ENCODE measurements around the gene KLHL29. TPM values are rescaled to one million over a fixed set of nuclear protein-coding genes. Genes with fewer than 3 reads are reported as not detected.

The KLHL29 gene
- total and polyA plus RNA-seq, 2 experiments from 2014 or later, result 1.5 to 6.5 TPM

- no peak overlapping the region for H3K4me3 ChIP-seq
- Mint-ChIP-seq H3K4me1 (peaks cover 32% of the 10 kb centered on the region), H3K4me3 (no peak overlapping the region; the same call in 2 of the 3 replicates), H3K36me3 (ENCODE audit: low read depth) (0 out of 3 replicates have a peak, but pooled peaks cover 2% of the 10 kb centered on the region), H3K27ac (peak overlapping the region; percentile 11; the same call in 1 of the 2 replicates), H3K9me3 (no peaks in the 10 kb centered on the region; the same call in 2 of the 3 replicates), H3K27me3 (ENCODE audit: insufficient read depth, low read depth, poor library complexity) (peaks cover 4% of the 10 kb centered on the region)
- ATAC-seq (no peak), DNase-seq (ENCODE audit: low spot score) (no peak)
- H3K27me3 ChIP-seq (ENCODE audit: insufficient read depth), result no peaks in the 10 kb centered on the region
- H3K27ac ChIP-seq (ENCODE audit: low read depth), result no peak overlapping the region
- H3K4me2 ChIP-seq, result no peak overlapping the region
- peaks cover 14% of the 10 kb centered on the region; the same call in 1 of the 2 replicates for H3K4me1 ChIP-seq (ENCODE audit: insufficient read depth)
- H3K79me2 ChIP-seq (replicated peaks; ENCODE audit: insufficient read depth), result no peaks in the 10 kb centered on the region
- no peak overlapping the region for H2AFZ ChIP-seq
- H3K36me3 ChIP-seq (ENCODE audit: insufficient read depth), result no peaks in the 10 kb centered on the region
- no peak for TF ChIP-seq ZNF462 (CRISPR knock-in tag; IDR thresholded peaks at IDR 0.05)
- no peak for TF ChIP-seq EZH2phosphoT487 (IDR thresholded peaks at IDR 0.05; ENCODE audit: unreplicated experiment)
- TF ChIP-seq STAT1 (IDR thresholded peaks at IDR 0.05; ENCODE audit: unreplicated experiment), result no peak
- TF ChIP-seq NANOG (IDR thresholded peaks at IDR 0.05; ENCODE audit: borderline replicate concordance), result no peak
- no peak for TF ChIP-seq REST (IDR thresholded peaks at IDR 0.05; ENCODE audit: unreplicated experiment)
- TF ChIP-seq ZNF114 (CRISPR knock-in tag; IDR thresholded peaks at IDR 0.05), result no peak
- no peak for TF ChIP-seq POLR2AphosphoS5 (IDR thresholded peaks at IDR 0.05; ENCODE audit: low read depth)
- TF ChIP-seq JUNB (IDR thresholded peaks at IDR 0.05; ENCODE audit: unreplicated experiment), result no peak
- no peak for TF ChIP-seq CTCF (conservative IDR thresholded peaks at IDR 0.05; ENCODE audit: low read depth in 2 of 2)
- no peak for TF ChIP-seq EZH2 (IDR thresholded peaks at IDR 0.05; ENCODE audit: low read depth, unreplicated experiment)
- no peak for TF ChIP-seq ZNF331 (CRISPR knock-in tag; IDR thresholded peaks at IDR 0.05; ENCODE audit: low read depth)
- no peak for TF ChIP-seq CREB1 (CRISPR knock-in tag; IDR thresholded peaks at IDR 0.05; ENCODE audit: low read depth)
- no peak for TF ChIP-seq ETS1 (IDR thresholded peaks at IDR 0.05)
- H3F3A ChIP-seq (replicated peaks; ENCODE audit: low read depth), result no peaks in the 10 kb centered on the region
- no peaks in the 10 kb centered on the region for H3K9me2 ChIP-seq (ENCODE audit: insufficient read depth)
- no peaks in the 10 kb centered on the region for H4K20me1 ChIP-seq (replicated peaks; ENCODE audit: insufficient read depth)
These were observed 47.6 kb downstream of the KLHL29 start for GRCh38 chr2:23432531-23432930.
